Mesenteric fat pad (tissue), 1 donor: ENCODE results near the gene SQSTM1. TPM values are rescaled to one million over a fixed set of nuclear protein-coding genes. Genes with fewer than 3 reads are reported as not detected.
"Not testable (repeated sequence)": the region's sequence is repeated elsewhere in the genome, so short reads cannot be mapped to it uniquely, and the experiment has no call there.

ENCODE experiments used
- DNase-seq: peaks from one replicate; pipeline ENCODE4 v3.0.0-alpha.2; 2020; ENCODE audit warnings: low spot score
- total RNA-seq: library from RNA; stranded (reverse); fragmentation: NEBNext Ultra II Directional; extraction: Animal tissue kit (Norgen Biotek cat#: 25700); gene quantifications from one replicate; pipeline ENCODE4 v1.2.1, GENCODE V29; 2021
- donor health status: DM: yes; HTN: yes; CAD: no.

The SQSTM1 gene
- total RNA-seq, 1 donor from 2014 or later = 600 TPM

GRCh38 chr5:179823937-179824744 lies 3.4 kb downstream of the SQSTM1 start:
- DNase-seq = no peak

- DNase-seq = no peak
These were observed 4.0 kb downstream of the SQSTM1 start for GRCh38 chr5:179824745-179825112.

- DNase-seq = no peak
These were observed 5.0 kb downstream of the SQSTM1 start for GRCh38 chr5:179825655-179826182.

GRCh38 chr5:179827680-179828079 lies 7.0 kb downstream of the SQSTM1 start:
- DNase-seq = no peak

GRCh38 chr5:179828756-179829421 lies 8.2 kb downstream of the SQSTM1 start:
- DNase-seq = no peak

- DNase-seq = no peak
These were observed 9.2 kb downstream of the SQSTM1 start for GRCh38 chr5:179829732-179830435.

GRCh38 chr5:179830818-179831468 lies 10.2 kb downstream of the SQSTM1 start:
- no peak for DNase-seq

GRCh38 chr5:179832039-179832745 lies 11.5 kb downstream of the SQSTM1 start:
- no peak for DNase-seq

GRCh38 chr5:179833056-179833708 lies 12.5 kb downstream of the SQSTM1 start:
- DNase-seq = no peak

GRCh38 chr5:179833709-179834070 lies 13.0 kb downstream of the SQSTM1 start:
- DNase-seq = no peak

GRCh38 chr5:179834120-179834519 lies 13.4 kb downstream of the SQSTM1 start:
- DNase-seq = no peak

- DNase-seq = not testable (repeated sequence)
These were observed 14.2 kb downstream of the SQSTM1 start for GRCh38 chr5:179834871-179835270.

GRCh38 chr5:179836225-179837019 lies 15.7 kb downstream of the SQSTM1 start:
- no peak for DNase-seq

- DNase-seq = no peak
These were observed 16.6 kb downstream of the SQSTM1 start for GRCh38 chr5:179837076-179838011.

GRCh38 chr5:179839328-179840256 lies 18.9 kb downstream of the SQSTM1 start:
- no peak for DNase-seq

- no peak for DNase-seq
These were observed 19.6 kb downstream of the SQSTM1 start for GRCh38 chr5:179840321-179840720.

- DNase-seq = no peak
These were observed 20.1 kb downstream of the SQSTM1 start for GRCh38 chr5:179840766-179841165.
